HFF-Myc (cell line): ENCODE data around the gene DDAH2.

ENCODE experiments used
- DNase-seq: peaks from one replicate; pipeline ENCODE4 v3.0.0-alpha.2; 2011; ENCODE audit warnings: low read depth; ENCODE audit errors: extremely low read depth
- H3K4me3 ChIP-seq: replicated peaks from 2 replicates; pipeline ENCODE4 v1.5.1; 2011; ENCODE audit warnings: low read depth, mild to moderate bottlenecking, control low read depth, low read length
- TF ChIP-seq, protein P1 (sequence below): IDR thresholded peaks from 2 replicates; pipeline ENCODE4 v1.5.1; 2012; ENCODE audit warnings: mild to moderate bottlenecking, low read depth, low read length, control low read depth; ENCODE audit errors: missing control alignments

Gene DDAH2

DNA sequence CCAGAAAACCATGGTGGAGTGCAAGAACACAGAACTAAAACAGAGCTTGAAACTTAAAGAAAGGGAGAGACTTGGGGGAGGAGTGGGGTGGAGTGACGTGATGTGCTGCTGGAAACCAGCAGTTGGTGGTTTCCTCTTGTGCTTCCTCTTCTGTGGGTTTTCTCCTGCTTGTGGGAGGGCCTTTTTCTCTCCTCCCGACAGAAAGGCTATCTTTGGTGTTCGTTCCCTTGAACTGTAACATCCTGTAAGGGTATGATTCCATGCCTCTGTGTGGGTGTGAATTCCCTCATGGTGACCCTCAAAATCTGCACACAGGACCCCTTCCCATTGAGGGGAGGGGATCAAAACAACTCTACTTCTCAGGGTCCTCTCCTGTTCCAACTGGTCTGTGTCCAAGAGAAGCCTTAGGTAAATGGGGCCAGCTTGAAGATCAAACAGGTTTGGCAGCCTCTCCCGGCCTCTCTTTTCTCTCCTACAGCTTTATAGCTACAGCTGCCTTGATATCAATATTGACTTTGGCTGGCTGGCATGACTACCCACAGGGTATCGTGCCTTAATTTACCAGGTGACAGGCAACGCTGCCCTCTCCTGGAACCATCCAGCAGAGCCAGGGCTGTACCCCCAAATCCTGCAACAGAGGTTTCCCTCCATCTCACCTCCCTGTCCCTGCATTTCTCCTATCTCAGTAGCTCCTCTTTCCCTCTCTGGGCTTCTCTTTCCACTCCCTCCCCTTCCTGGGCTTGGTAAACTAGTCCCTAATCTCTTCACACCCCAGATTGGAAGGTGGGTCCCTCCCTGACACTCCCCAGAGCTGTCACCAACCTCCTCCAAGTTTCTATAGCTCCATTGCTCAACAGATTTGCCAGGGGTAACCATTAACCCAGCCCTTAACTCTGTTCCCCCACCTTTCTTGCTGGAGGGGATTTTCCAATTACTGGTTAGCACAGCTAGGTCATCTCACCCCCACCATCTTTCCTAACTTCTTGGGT, 9.2 kb upstream of the DDAH2 start:
- H3K4me3 ChIP-seq, result peak overlapping the region; percentile 18
- TF ChIP-seq, protein P1, sequence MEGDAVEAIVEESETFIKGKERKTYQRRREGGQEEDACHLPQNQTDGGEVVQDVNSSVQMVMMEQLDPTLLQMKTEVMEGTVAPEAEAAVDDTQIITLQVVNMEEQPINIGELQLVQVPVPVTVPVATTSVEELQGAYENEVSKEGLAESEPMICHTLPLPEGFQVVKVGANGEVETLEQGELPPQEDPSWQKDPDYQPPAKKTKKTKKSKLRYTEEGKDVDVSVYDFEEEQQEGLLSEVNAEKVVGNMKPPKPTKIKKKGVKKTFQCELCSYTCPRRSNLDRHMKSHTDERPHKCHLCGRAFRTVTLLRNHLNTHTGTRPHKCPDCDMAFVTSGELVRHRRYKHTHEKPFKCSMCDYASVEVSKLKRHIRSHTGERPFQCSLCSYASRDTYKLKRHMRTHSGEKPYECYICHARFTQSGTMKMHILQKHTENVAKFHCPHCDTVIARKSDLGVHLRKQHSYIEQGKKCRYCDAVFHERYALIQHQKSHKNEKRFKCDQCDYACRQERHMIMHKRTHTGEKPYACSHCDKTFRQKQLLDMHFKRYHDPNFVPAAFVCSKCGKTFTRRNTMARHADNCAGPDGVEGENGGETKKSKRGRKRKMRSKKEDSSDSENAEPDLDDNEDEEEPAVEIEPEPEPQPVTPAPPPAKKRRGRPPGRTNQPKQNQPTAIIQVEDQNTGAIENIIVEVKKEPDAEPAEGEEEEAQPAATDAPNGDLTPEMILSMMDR, result peak; percentile 30
- DNase-seq, result peak; percentile 78

DNA sequence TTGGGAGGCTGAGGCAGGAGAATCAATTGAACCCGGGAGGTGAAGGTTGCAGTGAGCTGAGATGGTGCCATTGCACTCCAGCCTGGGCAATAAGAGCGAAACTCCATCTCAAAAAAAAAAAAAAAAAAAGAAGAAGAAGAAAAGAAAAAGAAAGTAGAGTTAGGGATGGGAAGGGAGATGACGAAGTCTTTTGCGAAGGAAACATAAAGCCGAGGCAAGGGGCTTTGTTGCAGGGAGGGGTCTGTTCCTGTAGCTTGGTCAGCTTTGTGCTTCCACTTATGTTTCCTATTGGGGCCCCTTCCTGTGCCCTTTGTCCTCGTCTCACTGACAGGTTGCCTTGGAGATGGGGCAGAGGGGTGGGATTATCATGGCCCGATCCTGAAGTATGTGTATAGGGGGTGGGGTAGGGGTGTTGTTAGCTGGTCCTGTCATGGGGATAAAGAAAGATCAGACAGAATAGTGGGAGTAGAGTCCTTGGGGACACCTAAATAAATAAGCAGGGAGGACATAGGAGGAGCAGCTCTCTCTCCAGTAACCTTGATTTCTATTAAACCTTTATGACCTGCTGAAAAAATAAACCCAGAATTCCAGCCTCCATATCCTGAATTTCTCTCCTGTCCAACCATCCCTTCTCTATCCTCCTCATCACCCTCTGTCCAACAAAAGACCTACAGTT, 8.4 kb upstream of the DDAH2 start:
- TF ChIP-seq, protein P1, result no peak
- H3K4me3 ChIP-seq, result no peak overlapping the region
- DNase-seq, result no peak

DNA sequence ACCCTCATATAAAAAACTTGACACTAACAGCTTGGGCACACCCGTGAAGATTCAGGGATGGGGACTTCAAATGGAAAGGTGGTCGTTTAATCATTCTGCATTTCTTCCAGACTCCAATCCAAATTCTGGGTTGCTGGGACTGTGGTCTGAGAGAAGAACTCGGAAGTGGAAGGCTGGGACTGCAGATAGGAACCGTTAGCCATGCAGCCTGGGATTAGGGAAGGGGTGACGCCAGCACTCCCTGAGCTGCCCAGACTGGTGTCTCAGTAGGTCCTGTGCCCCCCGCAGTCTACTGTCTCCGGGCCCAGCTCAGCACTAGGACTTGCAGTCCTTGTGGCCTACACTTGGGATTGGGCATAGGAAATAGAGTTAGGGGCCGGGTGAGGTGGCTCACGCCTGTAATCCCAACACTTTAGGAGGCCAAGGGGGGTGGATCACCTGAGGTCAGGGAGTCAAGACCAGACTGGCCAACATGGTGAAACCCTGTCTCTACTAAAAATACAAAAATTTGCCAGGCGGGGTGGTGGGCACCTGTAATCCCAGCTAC, 7.7 kb upstream of the DDAH2 start:
- H3K4me3 ChIP-seq, result peak overlapping the region; percentile 97
- DNase-seq, result no peak
- TF ChIP-seq, protein P1, result no peak

GRCh38 chr6:31736021-31736767, 7.1 kb upstream of the DDAH2 start, which contains the start of gene CLIC1:
CLIC1 (minus strand) TSS chr6:31736530; CDS start chr6:31736300, 230 bp downstream.
- TF ChIP-seq, protein P1, result no peak
- no peak for DNase-seq
- peak within 1 kb of the TSS; percentile 97 for H3K4me3 ChIP-seq

DNA sequence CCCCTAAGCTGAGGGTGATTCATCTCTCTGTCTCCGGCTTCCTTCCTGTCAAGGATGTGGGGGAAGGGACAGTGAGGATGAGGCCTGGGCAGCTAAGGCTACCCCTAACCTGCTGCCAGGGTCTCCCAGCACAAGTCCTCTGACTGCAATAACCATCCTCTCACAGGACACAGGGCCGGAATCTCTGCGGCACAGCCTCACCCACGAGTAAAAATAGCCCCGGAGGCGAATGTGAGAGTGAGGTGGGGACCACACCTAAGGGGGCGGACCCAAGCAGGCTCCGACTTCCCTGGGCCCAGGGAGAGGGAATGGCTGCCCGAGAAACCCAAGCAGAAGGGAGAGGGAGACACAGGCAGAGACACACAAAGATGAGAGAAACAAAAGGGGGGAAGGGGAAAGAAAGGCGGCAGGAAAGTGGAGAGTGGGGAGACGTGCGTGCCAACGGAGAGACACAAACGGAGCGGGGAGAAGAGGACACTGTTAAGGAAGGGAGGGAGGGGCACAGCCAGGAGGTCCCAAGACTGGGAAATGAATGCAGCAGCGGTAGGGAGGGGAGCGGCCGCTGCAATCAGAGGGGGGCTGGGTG, 5.8 kb upstream of the DDAH2 start:
- no peak for DNase-seq
- TF ChIP-seq, protein P1, result no peak

More for the DNA sequence above, 5.8 kb upstream of the DDAH2 start:
- peak overlapping the region; percentile 97 for H3K4me3 ChIP-seq
